ENCODE data around the gene OTOS.

DNA sequence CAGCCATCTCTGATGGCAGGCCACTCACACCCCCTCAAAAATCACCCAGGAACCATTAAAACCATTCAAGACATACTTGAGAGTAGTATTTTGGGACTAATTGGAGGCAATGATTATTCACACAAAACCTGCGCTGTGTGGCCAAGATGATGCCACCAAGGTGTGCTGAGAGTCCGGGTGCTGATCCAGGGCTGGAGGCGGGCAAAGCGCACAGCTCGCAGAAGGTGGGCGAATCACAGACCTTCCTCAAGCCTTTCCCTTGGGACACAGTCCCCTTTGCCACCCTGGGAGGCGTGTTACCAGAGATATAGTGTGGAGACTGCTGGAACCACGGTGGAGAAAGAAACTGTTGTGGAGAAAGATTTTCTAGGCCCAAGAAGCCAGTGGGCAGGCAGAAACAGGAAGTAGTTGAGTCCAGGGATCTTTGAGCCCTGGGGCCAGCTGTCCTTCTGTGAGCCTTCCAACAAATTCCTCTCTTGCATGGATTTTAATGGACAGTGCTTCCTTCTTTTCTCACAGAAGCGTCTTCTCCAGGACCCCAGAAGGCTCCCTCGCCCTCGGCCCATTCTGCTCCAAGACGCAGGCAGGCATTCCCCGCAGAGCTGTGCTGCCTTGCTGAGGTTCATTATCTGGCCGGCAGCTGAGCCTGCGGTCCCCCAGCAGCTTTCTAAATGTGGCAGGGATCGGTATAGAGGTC lies 12.4 kb downstream of the OTOS start:
- TF ChIP-seq, protein P1, sequence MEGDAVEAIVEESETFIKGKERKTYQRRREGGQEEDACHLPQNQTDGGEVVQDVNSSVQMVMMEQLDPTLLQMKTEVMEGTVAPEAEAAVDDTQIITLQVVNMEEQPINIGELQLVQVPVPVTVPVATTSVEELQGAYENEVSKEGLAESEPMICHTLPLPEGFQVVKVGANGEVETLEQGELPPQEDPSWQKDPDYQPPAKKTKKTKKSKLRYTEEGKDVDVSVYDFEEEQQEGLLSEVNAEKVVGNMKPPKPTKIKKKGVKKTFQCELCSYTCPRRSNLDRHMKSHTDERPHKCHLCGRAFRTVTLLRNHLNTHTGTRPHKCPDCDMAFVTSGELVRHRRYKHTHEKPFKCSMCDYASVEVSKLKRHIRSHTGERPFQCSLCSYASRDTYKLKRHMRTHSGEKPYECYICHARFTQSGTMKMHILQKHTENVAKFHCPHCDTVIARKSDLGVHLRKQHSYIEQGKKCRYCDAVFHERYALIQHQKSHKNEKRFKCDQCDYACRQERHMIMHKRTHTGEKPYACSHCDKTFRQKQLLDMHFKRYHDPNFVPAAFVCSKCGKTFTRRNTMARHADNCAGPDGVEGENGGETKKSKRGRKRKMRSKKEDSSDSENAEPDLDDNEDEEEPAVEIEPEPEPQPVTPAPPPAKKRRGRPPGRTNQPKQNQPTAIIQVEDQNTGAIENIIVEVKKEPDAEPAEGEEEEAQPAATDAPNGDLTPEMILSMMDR (conservative IDR thresholded peaks at IDR 0.05) = no peak
- no peak for TF ChIP-seq EZH2 (IDR thresholded peaks at IDR 0.05; ENCODE audit: low read depth)
